HG03175 (cell line): ENCODE results near the gene CCSER1.
A peak's percentile ranks its signal among the peaks of the same experiment; 100 is the strongest.
"Not testable (repeated sequence)": the region's sequence is repeated elsewhere in the genome, so short reads cannot be mapped to it uniquely, and the experiment has no call there.

Source experiments
- ATAC-seq: cut with Tn5 transposase; IDR thresholded peaks from one replicate; pipeline ENCODE4 v1.9.1; 2021; ENCODE audit warnings: mild to moderate bottlenecking, moderate library complexity; ENCODE audit not compliant: unreplicated experiment

Gene CCSER1

DNA sequence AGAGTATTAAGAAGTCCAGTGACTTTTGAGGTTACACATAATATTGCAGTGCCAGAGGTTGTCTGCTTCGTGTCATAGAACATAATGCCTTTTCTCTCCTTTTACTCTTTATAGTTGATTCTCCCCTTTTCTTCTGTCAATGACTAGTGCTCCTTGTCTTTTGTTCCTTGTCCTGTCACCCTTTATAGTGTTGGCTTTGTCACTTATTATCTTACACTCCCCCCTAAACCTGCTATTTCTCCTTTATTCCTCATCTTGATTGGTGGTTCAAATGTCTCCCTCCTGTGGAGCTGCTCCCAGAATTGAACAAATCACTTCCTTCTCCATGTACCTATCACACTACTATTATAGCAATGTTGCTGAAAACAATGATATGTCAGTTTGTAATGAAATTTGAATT, 1320.0 kb downstream of the CCSER1 start:
- ATAC-seq, result no peak

DNA sequence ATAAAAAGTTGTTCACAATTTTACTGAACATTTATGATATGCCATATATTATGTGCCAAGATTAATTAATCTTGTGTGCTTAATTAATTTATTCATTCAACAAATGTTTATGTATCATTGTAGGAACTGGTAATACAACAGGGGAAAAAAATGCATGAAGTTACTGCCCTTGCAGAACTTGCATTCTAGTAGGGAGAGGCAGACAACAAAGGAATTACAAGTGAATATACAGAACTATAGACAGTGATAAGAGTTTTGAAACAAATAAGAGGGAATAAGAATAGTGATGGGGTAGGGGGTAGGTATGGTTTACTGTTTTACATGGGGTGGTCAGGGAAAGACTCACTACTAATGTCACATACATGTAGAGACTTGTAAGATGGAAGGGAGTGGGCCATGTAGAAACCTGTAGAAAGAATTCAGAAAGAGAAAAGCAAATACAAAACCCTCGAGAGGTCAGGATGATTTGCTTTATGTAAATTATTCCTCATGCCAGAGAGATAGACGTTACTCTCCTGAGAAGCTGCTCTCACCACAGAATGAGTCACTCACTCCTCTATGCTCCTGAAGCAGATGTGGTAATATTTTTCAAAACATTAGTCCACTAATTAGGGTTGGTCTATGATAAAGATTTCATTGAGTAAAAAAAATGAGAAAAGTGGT, 1321.6 kb downstream of the CCSER1 start:
- ATAC-seq, result no peak

- ATAC-seq, result no peak
Observed at GRCh38 chr4:91454111-91454510, 1326.9 kb downstream of the CCSER1 start.

GRCh38 chr4:91462566-91462965, 1335.4 kb downstream of the CCSER1 start:
- not testable (repeated sequence) for ATAC-seq

- ATAC-seq, result no peak
Observed at GRCh38 chr4:91470671-91471070, 1343.5 kb downstream of the CCSER1 start.

DNA sequence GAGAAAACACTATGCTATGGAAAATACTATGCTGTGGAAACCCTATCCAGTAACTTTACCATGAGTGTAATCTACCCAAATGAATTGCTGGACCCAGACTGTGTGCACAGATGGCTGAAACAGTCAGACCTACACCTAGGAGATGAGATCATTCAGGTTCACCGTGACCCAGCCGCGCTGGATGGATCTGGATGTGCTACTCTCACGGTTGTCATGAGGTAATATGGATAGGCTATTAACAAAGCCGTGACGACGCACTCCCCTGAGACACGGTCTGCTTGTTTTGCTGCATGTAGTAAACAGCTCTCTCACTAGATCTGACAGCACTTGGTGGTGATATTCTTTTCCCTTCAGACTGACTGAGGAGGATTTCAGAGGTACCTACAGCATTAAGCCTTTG, 1344.1 kb downstream of the CCSER1 start:
- ATAC-seq, result no peak

- no peak for ATAC-seq
Observed at GRCh38 chr4:91472046-91472445, 1344.9 kb downstream of the CCSER1 start.

DNA sequence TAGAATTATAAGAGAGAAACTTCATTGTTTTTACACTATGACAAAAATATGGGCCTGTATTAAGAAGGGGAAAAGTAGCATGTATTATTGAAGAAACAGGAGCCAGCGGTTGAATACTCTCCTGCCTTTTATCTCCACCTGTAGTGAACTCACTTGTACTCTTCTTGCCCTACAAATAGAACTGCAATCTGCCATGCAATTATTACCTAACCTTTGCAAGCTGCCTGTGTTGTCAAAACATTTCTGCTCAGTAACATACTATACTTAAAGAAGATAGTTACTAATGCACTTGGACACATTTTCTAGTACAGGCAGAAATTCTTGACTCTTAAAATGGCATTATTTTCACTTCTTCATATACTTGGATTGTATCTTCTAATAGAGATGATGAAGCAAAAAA, 1358.2 kb downstream of the CCSER1 start:
- ATAC-seq, result no peak

DNA sequence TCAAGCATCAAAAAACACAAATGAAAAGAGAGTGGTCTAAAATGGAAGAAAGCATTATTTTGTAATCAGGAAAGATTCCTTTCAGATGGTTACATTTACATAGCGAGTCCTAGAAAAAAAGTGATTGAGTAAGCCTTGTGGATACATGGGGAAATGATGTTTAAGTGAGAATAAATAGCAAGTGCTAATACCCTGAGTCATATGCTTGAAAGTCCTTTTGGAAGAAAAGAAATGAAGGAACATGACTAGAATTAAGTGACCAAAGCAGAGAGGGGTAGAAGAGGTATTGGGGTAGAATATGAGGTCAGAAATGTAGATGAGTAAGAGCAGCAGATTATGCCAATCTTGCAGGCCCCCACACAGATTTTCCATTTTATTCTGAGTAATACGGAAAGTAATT, 1361.8 kb downstream of the CCSER1 start:
- no peak for ATAC-seq

- peak; percentile 93 for ATAC-seq
Observed at GRCh38 chr4:91497892-91498291, 1370.7 kb downstream of the CCSER1 start.

DNA sequence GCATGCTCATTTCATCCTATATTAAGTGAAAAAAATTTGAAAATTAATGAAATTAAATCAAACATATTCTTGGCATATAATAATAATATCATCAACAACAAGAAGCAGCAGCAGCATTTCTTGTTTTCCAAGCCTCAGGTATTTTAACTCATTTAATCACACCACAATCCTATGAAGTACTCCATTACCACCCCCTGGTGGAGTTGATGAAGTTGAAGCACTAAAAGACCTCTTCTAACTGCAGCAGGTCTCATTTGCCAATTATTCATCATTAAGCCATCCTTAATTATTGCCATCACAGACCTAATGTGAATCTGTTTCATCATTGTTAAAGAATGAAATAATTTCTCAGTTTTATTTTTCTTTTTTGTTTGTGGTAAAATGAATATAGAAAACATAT, 1375.2 kb downstream of the CCSER1 start:
- no peak for ATAC-seq

DNA sequence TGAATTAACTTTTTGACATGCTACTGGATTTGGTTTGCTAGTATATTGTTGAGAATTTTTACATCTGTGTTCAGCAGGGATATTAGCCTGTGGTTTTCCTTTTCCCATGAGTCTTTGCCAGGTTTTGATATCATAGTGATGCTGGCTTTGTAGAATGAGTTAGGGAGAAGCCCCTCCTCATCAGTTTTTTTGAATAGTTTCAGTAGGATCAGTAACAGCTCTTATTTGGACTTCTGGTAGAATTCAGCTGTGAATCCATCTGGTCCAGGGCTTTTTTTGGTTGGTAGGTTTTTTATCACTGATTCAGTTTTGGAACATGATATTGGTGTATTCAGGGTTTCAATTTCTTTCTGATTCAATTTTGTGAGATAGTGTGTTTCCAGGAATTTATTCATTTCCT, 1386.1 kb downstream of the CCSER1 start:
- ATAC-seq, result no peak

DNA sequence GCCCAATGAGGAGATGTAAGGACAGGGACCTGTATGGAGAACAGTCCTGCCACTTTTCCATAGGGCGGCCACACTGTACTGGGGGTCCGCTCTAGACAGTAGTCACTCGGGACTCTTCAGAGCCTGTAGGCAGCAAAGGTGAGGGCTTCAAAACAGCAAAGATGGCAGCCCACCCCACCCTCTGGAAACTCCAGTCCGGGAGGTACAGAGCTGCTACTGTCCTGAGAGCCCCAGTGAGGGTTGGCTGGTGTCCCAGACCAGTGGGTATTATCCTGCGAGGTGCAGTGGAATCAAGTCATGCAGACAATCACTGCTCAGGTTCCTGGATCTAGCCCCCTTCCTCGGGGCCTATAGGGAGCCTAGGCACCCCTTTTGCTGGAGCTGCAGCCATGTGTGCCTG, 1392.0 kb downstream of the CCSER1 start:
- ATAC-seq, result no peak

- ATAC-seq, result no peak
Observed at GRCh38 chr4:91525621-91526020, 1398.4 kb downstream of the CCSER1 start.

GRCh38 chr4:91527056-91527455, 1399.9 kb downstream of the CCSER1 start:
- no peak for ATAC-seq

DNA sequence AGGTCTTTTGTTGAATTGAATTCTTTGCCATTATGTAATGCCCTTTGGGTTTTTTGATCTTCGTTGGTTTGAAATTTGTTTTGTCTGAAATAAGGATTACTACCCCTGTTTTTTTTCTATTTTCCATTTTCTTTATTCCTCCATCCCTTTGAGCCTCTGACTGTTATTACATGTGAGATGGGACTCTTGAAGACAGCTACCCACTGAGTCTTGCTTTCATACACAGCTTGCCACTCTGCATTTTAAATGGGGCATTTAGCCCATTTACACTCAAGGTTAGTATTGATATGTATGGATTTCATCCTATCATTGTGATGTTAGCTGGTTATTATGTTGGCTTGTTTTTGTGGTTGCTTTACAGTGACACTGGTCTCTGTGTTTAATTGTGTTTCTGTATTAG, 1440.4 kb downstream of the CCSER1 start:
- ATAC-seq, result no peak

DNA sequence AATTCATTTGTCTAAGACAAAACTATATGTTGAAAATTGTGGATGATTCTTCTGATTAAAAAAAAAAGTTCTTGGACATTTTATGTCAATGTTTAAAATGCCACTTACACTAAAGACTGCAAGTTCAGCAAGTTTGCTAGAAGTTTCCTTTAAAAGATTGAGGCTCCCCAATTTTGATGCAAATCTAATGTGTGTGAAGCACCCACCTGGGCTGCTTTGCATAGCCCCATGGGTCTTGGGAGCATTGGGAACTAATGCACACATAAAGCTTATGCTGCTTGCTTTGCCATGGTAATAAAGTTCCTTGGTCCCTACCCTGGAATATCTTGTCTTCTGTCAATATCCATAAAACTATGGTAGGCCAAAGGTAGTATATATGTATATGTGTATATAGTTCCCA, 1450.7 kb downstream of the CCSER1 start:
- no peak for ATAC-seq

DNA sequence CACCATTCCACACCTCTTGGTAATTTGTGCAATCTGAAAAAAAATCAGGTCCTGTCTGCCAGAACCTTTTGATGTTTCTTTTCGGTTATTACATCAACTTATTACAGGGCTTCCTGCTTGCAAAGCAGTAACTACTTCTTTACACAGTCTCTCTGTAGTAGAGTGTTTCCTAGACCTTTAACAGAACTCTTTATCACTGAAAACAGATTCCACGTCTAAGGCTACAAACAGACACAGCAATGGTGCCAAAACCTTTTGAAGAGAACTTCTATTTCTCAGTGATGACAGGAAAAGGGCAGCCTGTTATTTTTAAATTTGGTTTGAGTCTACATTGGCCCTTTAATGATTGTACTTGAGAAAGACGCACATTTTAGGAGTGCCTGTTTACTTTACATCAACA, 1463.1 kb downstream of the CCSER1 start:
- ATAC-seq, result no peak

- no peak for ATAC-seq
Observed at GRCh38 chr4:91592125-91592524, 1464.9 kb downstream of the CCSER1 start.

DNA sequence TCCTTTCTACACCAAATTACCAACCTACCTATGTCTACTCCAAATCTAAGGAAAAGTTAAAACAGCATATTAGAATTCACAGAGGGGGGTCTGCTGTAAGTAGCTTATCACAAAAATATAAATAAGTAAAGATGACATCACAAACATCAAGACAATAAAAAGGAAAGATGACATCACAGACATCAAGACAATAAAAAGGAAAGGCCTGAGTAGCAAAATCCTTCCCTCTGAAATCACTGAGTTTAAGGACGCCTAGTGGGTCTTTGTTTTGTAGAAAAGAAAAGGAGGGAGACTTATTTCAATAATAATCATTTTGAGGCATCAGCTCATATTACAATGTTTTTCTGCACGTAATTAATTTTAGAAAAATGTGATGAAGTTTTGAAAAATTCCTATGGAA, 1469.5 kb downstream of the CCSER1 start:
- ATAC-seq, result no peak

DNA sequence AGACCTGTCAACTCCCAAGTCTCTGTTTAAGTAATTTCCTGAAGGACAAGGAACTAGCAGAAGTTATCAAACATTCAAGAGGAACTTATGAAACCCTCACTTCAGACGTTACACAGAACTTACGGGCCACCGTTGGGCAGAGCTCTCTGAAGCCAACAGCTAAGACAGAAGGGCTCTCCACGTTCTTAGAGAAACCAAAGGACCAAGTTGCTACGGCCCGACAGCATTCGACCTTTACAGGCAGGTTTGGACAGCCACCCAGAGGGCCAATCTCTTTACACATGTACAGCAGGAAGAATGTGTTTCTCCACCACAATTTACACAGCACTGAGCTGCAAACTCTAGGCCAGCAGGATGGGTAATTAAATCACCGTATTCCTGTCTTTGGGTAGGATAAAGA, 1471.5 kb downstream of the CCSER1 start:
- no peak for ATAC-seq

DNA sequence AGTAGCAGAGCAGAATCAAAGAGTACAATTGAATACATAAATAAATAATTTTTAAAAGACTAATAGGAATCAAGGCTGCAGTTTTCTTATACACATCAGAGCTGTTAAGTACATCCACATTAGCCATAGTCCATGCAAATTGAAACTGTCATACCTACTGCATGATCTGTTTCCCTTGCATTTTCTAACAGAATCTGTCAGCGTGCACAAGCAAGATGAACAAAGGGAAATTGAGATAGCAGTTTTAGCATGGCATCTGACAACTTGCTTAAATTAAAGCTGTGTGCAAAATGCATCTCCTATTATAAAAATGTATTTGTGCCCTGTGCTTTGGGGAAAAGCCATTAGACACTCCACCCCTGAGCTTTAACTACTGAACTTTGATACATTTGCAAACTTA, 1473.1 kb downstream of the CCSER1 start:
- ATAC-seq, result no peak

- ATAC-seq, result no peak
Observed at GRCh38 chr4:91601401-91601800, 1474.2 kb downstream of the CCSER1 start.
